ENCODE measurements around the gene NCL. TPM values are rescaled to one million over a fixed set of nuclear protein-coding genes. Genes with fewer than 3 reads are reported as not detected.

NCL gene
- total and polyA plus RNA-seq, 7 donors, result 82.1 to 273 (median 123) TPM

GRCh38 chr2:231480781-231481180 is 16.5 kb upstream of the NCL start:
- TF ChIP-seq EP300 (IDR thresholded peaks at IDR 0.05) (no peak), POLR2A (IDR thresholded peaks at IDR 0.05) (no peak), CTCF (IDR thresholded peaks at IDR 0.05) (no peak), POLR2AphosphoS5 (IDR thresholded peaks at IDR 0.05) (no peak)
- 77 to 90% methylated on average over 3 of the region's 3 CpGs for WGBS, 2 donors
- Histone ChIP-seq H3K27ac (no peak overlapping the region), H3K27me3 (no peaks in the 10 kb centered on the region), H3K4me1 (peaks cover 0 to 21% (median 13%) of the 10 kb centered on the region in 4 donors), H3K36me3 (no peaks in the 10 kb centered on the region), H3K4me3 (no peak overlapping the region), H3K9me3 (no peaks in the 10 kb centered on the region)
- intact Hi-C loops (cut with DNase I), result no loop called here
- no peak for DNase-seq

GRCh38 chr2:231479455-231479854 is 15.2 kb upstream of the NCL start:
- H3K27me3 ChIP-seq, result no peaks in the 10 kb centered on the region
- WGBS, 2 donors, result 90 to 91% methylated on average over 9 of the region's 9 CpGs
- TF ChIP-seq POLR2A (IDR thresholded peaks at IDR 0.05) (no peak), POLR2AphosphoS5 (IDR thresholded peaks at IDR 0.05) (no peak), EP300 (IDR thresholded peaks at IDR 0.05) (no peak), CTCF (IDR thresholded peaks at IDR 0.05) (no peak)
- H3K4me3 ChIP-seq, result no peak overlapping the region
- intact Hi-C loops (cut with DNase I), result no loop called here
- no peak overlapping the region for H3K27ac ChIP-seq
- peaks cover 0 to 21% (median 13%) of the 10 kb centered on the region in 4 donors for H3K4me1 ChIP-seq
- no peaks in the 10 kb centered on the region for H3K9me3 ChIP-seq
- DNase-seq, result no peak
- no peaks in the 10 kb centered on the region for H3K36me3 ChIP-seq

GRCh38 chr2:231476920-231477319 is 12.6 kb upstream of the NCL start:
- H3K4me3 ChIP-seq, result no peak overlapping the region
- peaks cover 0 to 15% (median 4%) of the 10 kb centered on the region in 4 donors for H3K4me1 ChIP-seq
- DNase-seq, result no peak
- H3K27ac ChIP-seq, result no peak overlapping the region
- 76 to 81% methylated on average over 3 of the region's 3 CpGs for WGBS, 2 donors
- no peaks in the 10 kb centered on the region for H3K36me3 ChIP-seq
- intact Hi-C loops (cut with DNase I), result no loop called here
- no peak for TF ChIP-seq CTCF (IDR thresholded peaks at IDR 0.05)
- no peak for TF ChIP-seq POLR2A (IDR thresholded peaks at IDR 0.05)
- TF ChIP-seq POLR2AphosphoS5 (IDR thresholded peaks at IDR 0.05), result no peak
- no peak for TF ChIP-seq EP300 (IDR thresholded peaks at IDR 0.05)
- no peaks in the 10 kb centered on the region for H3K9me3 ChIP-seq
- no peaks in the 10 kb centered on the region for H3K27me3 ChIP-seq

- 32 to 59% methylated on average over 3 of the region's 3 CpGs for WGBS, 2 donors
- H3K9me3 ChIP-seq, result no peaks in the 10 kb centered on the region
- H3K27me3 ChIP-seq, result no peaks in the 10 kb centered on the region
- no peak overlapping the region for H3K4me3 ChIP-seq
- no peak for DNase-seq
- H3K36me3 ChIP-seq, result no peaks in the 10 kb centered on the region
- no peak overlapping the region for H3K27ac ChIP-seq
- peaks cover 0 to 15% (median 4%) of the 10 kb centered on the region in 4 donors for H3K4me1 ChIP-seq
- intact Hi-C loops (cut with DNase I), result no loop called here
- no peak for TF ChIP-seq POLR2A (IDR thresholded peaks at IDR 0.05)
- TF ChIP-seq CTCF (IDR thresholded peaks at IDR 0.05), result no peak
- no peak for TF ChIP-seq EP300 (IDR thresholded peaks at IDR 0.05)
- no peak for TF ChIP-seq POLR2AphosphoS5 (IDR thresholded peaks at IDR 0.05)
Observed at GRCh38 chr2:231475965-231476364, 11.7 kb upstream of the NCL start.

GRCh38 chr2:231472816-231473215 is 8.5 kb upstream of the NCL start:
- TF ChIP-seq EP300 (IDR thresholded peaks at IDR 0.05) (no peak), POLR2AphosphoS5 (IDR thresholded peaks at IDR 0.05) (no peak), POLR2A (IDR thresholded peaks at IDR 0.05) (no peak), CTCF (IDR thresholded peaks at IDR 0.05) (no peak)
- intact Hi-C loops (cut with DNase I), result no loop called here
- Histone ChIP-seq H3K27ac (no peak overlapping the region), H3K9me3 (no peaks in the 10 kb centered on the region), H3K4me3 (no peak overlapping the region), H3K4me1 (peaks cover 0 to 3% (median under 1%) of the 10 kb centered on the region in 4 donors), H3K27me3 (no peaks in the 10 kb centered on the region), H3K36me3 (no peaks in the 10 kb centered on the region)
- no peak for DNase-seq
- 87 to 90% methylated on average over 3 of the region's 3 CpGs for WGBS, 2 donors
